Ishikawa (cell line): Measurements from ENCODE around the gene PNPLA7.
A peak's percentile ranks its signal among the peaks of the same experiment; 100 is the strongest.

Experiments used
- CEBPB ChIP-seq: IDR thresholded peaks from 2 replicates; pipeline ENCODE4 v1.6.1; 2012
- CREB1 ChIP-seq: IDR thresholded peaks from 2 replicates; pipeline ENCODE4 v1.6.1; 2012; ENCODE audit warnings: low read depth
- EGR1 ChIP-seq: IDR thresholded peaks from 2 replicates; pipeline ENCODE4 v1.6.1; 2012
- EP300 ChIP-seq: IDR thresholded peaks from 2 replicates; pipeline ENCODE4 v1.6.1; 2012; ENCODE audit warnings: borderline replicate concordance
- FOXM1 ChIP-seq: IDR thresholded peaks from 2 replicates; pipeline ENCODE4 v1.6.1; 2012; ENCODE audit warnings: low read depth, borderline replicate concordance
- MAX ChIP-seq: IDR thresholded peaks from 2 replicates; pipeline ENCODE4 v1.6.1; 2012
- NFIC ChIP-seq: IDR thresholded peaks from 2 replicates; pipeline ENCODE4 v1.6.1; 2012
- RAD21 ChIP-seq: IDR thresholded peaks from 2 replicates; pipeline ENCODE4 v1.6.1; 2012; ENCODE audit warnings: low read depth
- REST ChIP-seq: IDR thresholded peaks from 2 replicates; pipeline ENCODE4 v1.6.1; 2012; ENCODE audit warnings: low read depth, mild to moderate bottlenecking
- TAF1 ChIP-seq: IDR thresholded peaks from 2 replicates; pipeline ENCODE4 v1.6.1; 2012; ENCODE audit warnings: low read depth, mild to moderate bottlenecking
- TCF12 ChIP-seq: IDR thresholded peaks from 2 replicates; pipeline ENCODE4 v1.6.1; 2012; ENCODE audit warnings: low read depth
- TEAD4 ChIP-seq: IDR thresholded peaks from 2 replicates; pipeline ENCODE4 v1.6.1; 2012
- USF1 ChIP-seq: IDR thresholded peaks from 2 replicates; pipeline ENCODE4 v1.6.1; 2012
- YY1 ChIP-seq: IDR thresholded peaks from 2 replicates; pipeline ENCODE4 v1.6.1; 2012; ENCODE audit warnings: low read depth
- ZBTB7A ChIP-seq: IDR thresholded peaks from 2 replicates; pipeline ENCODE4 v1.6.1; 2012; ENCODE audit warnings: low read depth

PNPLA7 gene

GRCh38 chr9:137441289-137441934 lies 108.8 kb downstream of the PNPLA7 start, which contains the start of gene ENTPD8:
Gene ENTPD8, minus strand, starts transcription at chr9:137441357. Its CDS starts 3,072 bp downstream, at chr9:137438285.
- TF ChIP-seq USF1, result peak; percentile 60; the same call in 1 of the 2 replicates
- 0 out of 2 replicates have a peak, but pooled peaks have one; percentile 22 for TF ChIP-seq NFIC
- peak; percentile 32; the same call in 1 of the 2 replicates for TF ChIP-seq EP300
- TF ChIP-seq TAF1, result no peak
- TF ChIP-seq MAX, result peak; percentile 14; the same call in 1 of the 2 replicates
- peak; percentile 89 for TF ChIP-seq TCF12
- no peak for TF ChIP-seq FOXM1
- peak; percentile 97 for TF ChIP-seq ZBTB7A

GRCh38 chr9:137439158-137439714 lies 111.0 kb downstream of the PNPLA7 start:
- no peak for TF ChIP-seq REST

- no peak for TF ChIP-seq NFIC
- TF ChIP-seq TCF12, result no peak
- no peak for TF ChIP-seq CEBPB
- no peak for TF ChIP-seq TEAD4
- TF ChIP-seq CREB1, result no peak
- TF ChIP-seq EGR1, result no peak
- TF ChIP-seq REST, result no peak
- TF ChIP-seq EP300, result no peak
- TF ChIP-seq MAX, result no peak
- no peak for TF ChIP-seq RAD21
- no peak for TF ChIP-seq FOXM1
- TF ChIP-seq USF1, result no peak
- no peak for TF ChIP-seq YY1
- no peak for TF ChIP-seq TAF1
- no peak for TF ChIP-seq ZBTB7A
Observed at GRCh38 chr9:137438591-137439157, 111.5 kb downstream of the PNPLA7 start.

GRCh38 chr9:137437691-137438590 lies 112.3 kb downstream of the PNPLA7 start:
- TF ChIP-seq NFIC, result no peak
- no peak for TF ChIP-seq MAX
- no peak for TF ChIP-seq EGR1
- TF ChIP-seq ZBTB7A, result peak; percentile 43; the same call in 1 of the 2 replicates
- no peak for TF ChIP-seq FOXM1
